ENCODE results near the gene FAM107B. TPM values are rescaled to one million over a fixed set of nuclear protein-coding genes. Genes with fewer than 3 reads are reported as not detected.

The FAM107B gene
- total and polyA plus RNA-seq, 2 donors (not counting 3 experiments of a cell fraction or from before 2014, with no cell fraction given), result 39.2 to 176 TPM

DNA sequence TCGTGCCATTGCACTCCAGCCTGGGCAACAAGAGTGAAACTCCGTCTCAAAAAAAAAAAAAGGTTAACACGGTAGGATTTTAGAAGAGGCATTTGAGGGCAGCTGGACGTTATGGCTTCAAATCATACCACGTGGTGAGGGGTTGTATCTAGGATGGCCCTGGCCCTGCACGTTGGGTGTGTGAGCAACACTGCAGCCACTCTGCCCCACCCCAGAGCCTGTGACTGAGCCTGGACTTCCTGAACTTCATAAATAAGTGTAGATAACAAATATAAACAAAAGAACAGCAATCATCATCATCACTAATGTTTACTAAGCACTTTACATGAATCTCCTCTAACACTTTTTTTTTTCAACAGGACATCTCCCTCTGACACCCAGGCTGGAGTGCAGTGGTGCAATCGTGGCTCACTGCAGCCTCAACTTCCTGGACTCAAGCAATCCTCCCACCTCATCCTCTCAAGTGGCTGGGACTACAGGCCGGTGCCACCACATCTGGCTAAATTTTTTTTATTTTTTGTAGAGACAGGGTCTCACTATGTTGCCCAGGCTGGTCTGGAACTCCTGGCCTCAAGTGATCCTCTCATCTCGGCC, 274.4 kb downstream of the FAM107B start:
- FAIRE-seq (peak; percentile 8), DNase-seq (ENCODE audit: low read depth, low spot score) (no peak)
- H3K9ac ChIP-seq (replicated peaks; ENCODE audit: extremely low read depth, insufficient read depth, low read length), result no peak overlapping the region
- no peaks in the 10 kb centered on the region for H3K36me3 ChIP-seq (ENCODE audit: control insufficient read depth in 2 of 2, extremely low read depth in 1 of 2, insufficient read depth in 2 of 2, low read length in 2 of 2)
- TF ChIP-seq, protein P1, sequence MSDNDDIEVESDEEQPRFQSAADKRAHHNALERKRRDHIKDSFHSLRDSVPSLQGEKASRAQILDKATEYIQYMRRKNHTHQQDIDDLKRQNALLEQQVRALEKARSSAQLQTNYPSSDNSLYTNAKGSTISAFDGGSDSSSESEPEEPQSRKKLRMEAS (IDR thresholded peaks at IDR 0.05; ENCODE audit: insufficient read depth, insufficient read length), result no peak
- TF ChIP-seq FOS (IDR thresholded peaks at IDR 0.05; ENCODE audit: borderline replicate concordance, insufficient read depth, low read length) (no peak), POLR2AphosphoS5 (IDR thresholded peaks at IDR 0.05; ENCODE audit: insufficient read depth, low read depth, low read length) (no peak), POLR2A (IDR thresholded peaks at IDR 0.05; ENCODE audit: low read depth, low read length) (no peak), EZH2 (IDR thresholded peaks at IDR 0.05; ENCODE audit: borderline replicate concordance, low read depth, low read length, severe bottlenecking) (no peak), GATA2 (IDR thresholded peaks at IDR 0.05; ENCODE audit: insufficient read depth, insufficient read length, low read depth, low read length) (no peak), JUN (IDR thresholded peaks at IDR 0.05; ENCODE audit: borderline replicate concordance, insufficient read depth, insufficient read length, low read depth) (no peak), MYC (IDR thresholded peaks at IDR 0.05; ENCODE audit: low read depth, low read length) (no peak)
- TF ChIP-seq, protein P2, sequence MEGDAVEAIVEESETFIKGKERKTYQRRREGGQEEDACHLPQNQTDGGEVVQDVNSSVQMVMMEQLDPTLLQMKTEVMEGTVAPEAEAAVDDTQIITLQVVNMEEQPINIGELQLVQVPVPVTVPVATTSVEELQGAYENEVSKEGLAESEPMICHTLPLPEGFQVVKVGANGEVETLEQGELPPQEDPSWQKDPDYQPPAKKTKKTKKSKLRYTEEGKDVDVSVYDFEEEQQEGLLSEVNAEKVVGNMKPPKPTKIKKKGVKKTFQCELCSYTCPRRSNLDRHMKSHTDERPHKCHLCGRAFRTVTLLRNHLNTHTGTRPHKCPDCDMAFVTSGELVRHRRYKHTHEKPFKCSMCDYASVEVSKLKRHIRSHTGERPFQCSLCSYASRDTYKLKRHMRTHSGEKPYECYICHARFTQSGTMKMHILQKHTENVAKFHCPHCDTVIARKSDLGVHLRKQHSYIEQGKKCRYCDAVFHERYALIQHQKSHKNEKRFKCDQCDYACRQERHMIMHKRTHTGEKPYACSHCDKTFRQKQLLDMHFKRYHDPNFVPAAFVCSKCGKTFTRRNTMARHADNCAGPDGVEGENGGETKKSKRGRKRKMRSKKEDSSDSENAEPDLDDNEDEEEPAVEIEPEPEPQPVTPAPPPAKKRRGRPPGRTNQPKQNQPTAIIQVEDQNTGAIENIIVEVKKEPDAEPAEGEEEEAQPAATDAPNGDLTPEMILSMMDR (IDR thresholded peaks at IDR 0.05; ENCODE audit: extremely low read depth in 1 of 2, insufficient read depth in 1 of 2, low read depth in 1 of 2, low read length in 2 of 2), result no peak
- H3K4me2 ChIP-seq (ENCODE audit: insufficient read depth, low read length), result no peak overlapping the region
- no peaks in the 10 kb centered on the region for H3K27me3 ChIP-seq (ENCODE audit: control insufficient read depth in 2 of 2, insufficient read depth in 2 of 2, low read length in 2 of 2)
- H3K79me2 ChIP-seq (ENCODE audit: control insufficient read depth, insufficient read depth, low read length), result no peaks in the 10 kb centered on the region
- BruUV-seq (replicated peaks), result no TSS peak
- intact Hi-C loops (cut with micrococcal nuclease) (no loop called here), dilution Hi-C loops (cut with MboI; ENCODE audit: extremely low pct_ligation_motif_present, low sequenced_read_pairs) (no loop called here)
- no peaks in the 10 kb centered on the region for H3K9me1 ChIP-seq (replicated peaks; ENCODE audit: control insufficient read depth, extremely low read depth, insufficient read depth, low read length)
- POLR2A ChIA-PET, result no interaction called here
- no peaks in the 10 kb centered on the region for H3K9me3 ChIP-seq (replicated peaks; ENCODE audit: control insufficient read depth, insufficient read depth, low read length)
- CTCF ChIA-PET, result interaction anchor here (1.5 to 3.9 kb wide), 2 partner anchors 323 to 471 kb away, joined by 4 to 32 read pairs; no protein-coding TSS in a partner anchor
- H3K27ac ChIP-seq (ENCODE audit: insufficient read depth, low read depth, low read length), result no peak overlapping the region
- no peaks in the 10 kb centered on the region for H3K4me1 ChIP-seq (ENCODE audit: control insufficient read depth, extremely low read depth, insufficient read depth, low read length)
- no peak overlapping the region for H3K4me3 ChIP-seq (replicated peaks in 1 of 3; ENCODE audit: insufficient read depth in 1 of 3, low read depth in 1 of 3, low read length in 3 of 3)
- H2AFZ ChIP-seq (ENCODE audit: low read depth, low read length), result no peak overlapping the region
- H4K20me1 ChIP-seq (replicated peaks; ENCODE audit: control insufficient read depth, extremely low read depth, insufficient read depth, low read length), result no peaks in the 10 kb centered on the region

Data from endothelial cell of umbilical vein (primary cell).